Tibial nerve (tissue), 4 donors: ENCODE data around the gene TNS3. TPM values are rescaled to one million over a fixed set of nuclear protein-coding genes. Genes with fewer than 3 reads are reported as not detected.

Source experiments
- DNase-seq, 2 donors: peaks; one replicate each; pipeline ENCODE4 v3.0.0-alpha.2; 2019; ENCODE audit warnings: low spot score in 2 of 2
- H3K27ac ChIP-seq, 4 donors: fragments of 200-600 bp; sonication (generic) in 3 of 4; one replicate each; pipeline ENCODE4 v1.5.1; 2017 to 2019; ENCODE audit warnings: mild to moderate bottlenecking in 1 of 4
- H3K27me3 ChIP-seq, 2 donors: fragments of 200-600 bp; sonication (generic) in 1 of 2; one replicate each; pipeline versions ENCODE4 v1.5.1 to v1.6.0; 2017 to 2019
- H3K36me3 ChIP-seq, 3 donors: fragments of 200-600 bp; sonication (generic); one replicate each; pipeline ENCODE4 v1.5.1; 2018 to 2019
- H3K4me1 ChIP-seq, 4 donors: fragments of 200-600 bp; sonication (generic) in 3 of 4; one replicate each; pipeline ENCODE4 v1.5.1; 2017 to 2019
- H3K4me3 ChIP-seq, 4 donors: fragments of 200-600 bp; sonication (generic) in 3 of 4; one replicate each; pipeline ENCODE4 v1.5.1; 2017 to 2019; ENCODE audit warnings: mild to moderate bottlenecking in 1 of 4, moderate library complexity in 1 of 4
- H3K9me3 ChIP-seq, 4 donors: fragments of 200-600 bp; sonication (generic) in 3 of 4; one replicate each; pipeline ENCODE4 v1.5.1; 2017 to 2019
- CTCF ChIP-seq, 5 experiments: fragments of 200-600 bp in 3 of 5; fragments of 450-650 bp in 2 of 5; sonication (generic) in 3 of 5; IDR thresholded peaks; one replicate each; pipeline ENCODE4 v1.5.1; 2016 to 2019; ENCODE audit warnings: antibody characterized with exemption in 5 of 5, mild to moderate bottlenecking in 3 of 5, moderate library complexity in 2 of 5
- EP300 ChIP-seq, 2 donors: sonication (generic); formaldehyde crosslinking; IDR thresholded peaks; one replicate each; pipeline ENCODE4 v1.6.1; 2017; ENCODE audit warnings: antibody characterized with exemption in 2 of 2, mild to moderate bottlenecking in 1 of 2
- POLR2A ChIP-seq, 2 donors: fragments of 450-650 bp; IDR thresholded peaks; one replicate each; pipeline ENCODE4 v1.6.1; 2017; ENCODE audit warnings: antibody characterized with exemption in 2 of 2, mild to moderate bottlenecking in 2 of 2, moderate library complexity in 2 of 2
- WGBS, 2 donors: methylation state at CpG; one replicate each; pipeline ENCODE4 v1.1.5; 2018; 5-methylcytosine and 5-hydroxymethylcytosine counted together
- total RNA-seq, 4 donors: library from RNA; depleted of rRNA; stranded (reverse); fragments of >200 nt; gene quantifications; one replicate each; pipeline ENCODE4 v1.1.0, GENCODE V29; 2016

The TNS3 gene
- total RNA-seq, 4 donors from 2014 or later = 118 to 142 (median 133) TPM

GRCh38 chr7:47465191-47465590 is 116.7 kb downstream of the TNS3 start:
- Histone ChIP-seq H3K36me3 (no peaks in the 10 kb centered on the region), H3K9me3 (no peaks in the 10 kb centered on the region), H3K27me3 (no peaks in the 10 kb centered on the region), H3K27ac (no peak overlapping the region), H3K4me1 (peaks cover 0 to 32% (median 7%) of the 10 kb centered on the region in 4 donors), H3K4me3 (no peak overlapping the region)
- TF ChIP-seq CTCF (IDR thresholded peaks at IDR 0.05) (no peak), EP300 (IDR thresholded peaks at IDR 0.05) (no peak), POLR2A (IDR thresholded peaks at IDR 0.05) (no peak)
- no peak for DNase-seq
- WGBS, 2 donors = 69 to 71% methylated on average over 7 of the region's 7 CpGs

GRCh38 chr7:47464266-47464665 is 117.6 kb downstream of the TNS3 start:
- Histone ChIP-seq H3K9me3 (no peaks in the 10 kb centered on the region), H3K36me3 (no peaks in the 10 kb centered on the region), H3K4me1 (peaks cover 0 to 37% (median 7%) of the 10 kb centered on the region in 4 donors), H3K4me3 (no peak overlapping the region), H3K27ac (peak overlapping the region in 1 of 4 donors; percentile 8), H3K27me3 (no peaks in the 10 kb centered on the region)
- 94 to 95% methylated on average over 9 of the region's 9 CpGs for WGBS, 2 donors
- TF ChIP-seq POLR2A (IDR thresholded peaks at IDR 0.05) (no peak), EP300 (IDR thresholded peaks at IDR 0.05) (no peak), CTCF (IDR thresholded peaks at IDR 0.05) (no peak)
- no peak for DNase-seq

GRCh38 chr7:47461746-47462145 is 120.2 kb downstream of the TNS3 start:
- WGBS, 2 donors = 71 to 72% methylated on average over 4 of the region's 4 CpGs
- H3K36me3 ChIP-seq = no peaks in the 10 kb centered on the region
- no peak overlapping the region for H3K4me3 ChIP-seq
- TF ChIP-seq EP300 (IDR thresholded peaks at IDR 0.05) (no peak), CTCF (IDR thresholded peaks at IDR 0.05) (no peak), POLR2A (IDR thresholded peaks at IDR 0.05) (no peak)
- no peaks in the 10 kb centered on the region for H3K9me3 ChIP-seq
- peaks cover 0 to 57% (median 12%) of the 10 kb centered on the region in 4 donors for H3K4me1 ChIP-seq
- H3K27ac ChIP-seq = peak overlapping the region in 1 of 4 donors; percentile 53
- no peak for DNase-seq
- H3K27me3 ChIP-seq = no peaks in the 10 kb centered on the region

GRCh38 chr7:47461161-47461560 is 120.8 kb downstream of the TNS3 start:
- no peaks in the 10 kb centered on the region for H3K9me3 ChIP-seq
- no peak overlapping the region for H3K4me3 ChIP-seq
- TF ChIP-seq CTCF (IDR thresholded peaks at IDR 0.05) = no peak
- TF ChIP-seq EP300 (IDR thresholded peaks at IDR 0.05) = no peak
- no peak for TF ChIP-seq POLR2A (IDR thresholded peaks at IDR 0.05)
- no peaks in the 10 kb centered on the region for H3K27me3 ChIP-seq
- H3K27ac ChIP-seq = peak overlapping the region in 1 of 4 donors; percentile 53
- WGBS, 2 donors = 39 to 40% methylated on average over 3 to 4 of the region's 4 CpGs
- no peak for DNase-seq
- H3K36me3 ChIP-seq = no peaks in the 10 kb centered on the region
- peaks cover 0 to 57% (median 12%) of the 10 kb centered on the region in 4 donors for H3K4me1 ChIP-seq

- no peak for DNase-seq
- TF ChIP-seq POLR2A (IDR thresholded peaks at IDR 0.05) (no peak), EP300 (IDR thresholded peaks at IDR 0.05) (no peak), CTCF (IDR thresholded peaks at IDR 0.05) (no peak)
- Histone ChIP-seq H3K27ac (peak overlapping the region in 1 of 4 donors; percentile 53), H3K4me3 (no peak overlapping the region), H3K27me3 (no peaks in the 10 kb centered on the region), H3K36me3 (no peaks in the 10 kb centered on the region), H3K4me1 (peaks cover 0 to 51% (median 12%) of the 10 kb centered on the region in 4 donors), H3K9me3 (no peaks in the 10 kb centered on the region)
- WGBS, 2 donors = 80 to 82% methylated on average over 11 of the region's 11 CpGs
These were observed 121.5 kb downstream of the TNS3 start for GRCh38 chr7:47460251-47460989.
